ENCODE data around the gene SLC7A1. TPM values are rescaled to one million over a fixed set of nuclear protein-coding genes. Genes with fewer than 3 reads are reported as not detected.

Gene SLC7A1
- total and polyA plus RNA-seq, 2 experiments from 2014 or later, result 23.0 to 74.7 TPM

- no peak overlapping the region for H3K4me3 ChIP-seq
- H3K36me3 ChIP-seq (ENCODE audit: insufficient read depth), result 0 out of 2 replicates have a peak, but pooled peaks cover 4% of the 10 kb centered on the region
- Mint-ChIP-seq H3K27ac (peak overlapping the region; percentile 70; the same call in 1 of the 2 replicates), H3K36me3 (ENCODE audit: low read depth) (peaks cover 46% of the 10 kb centered on the region), H3K4me3 (no peak overlapping the region), H3K9me3 (no peaks in the 10 kb centered on the region), H3K27me3 (ENCODE audit: insufficient read depth, low read depth, poor library complexity) (peaks cover 10% of the 10 kb centered on the region), H3K4me1 (peaks cover 67% of the 10 kb centered on the region)
- peaks cover 62% of the 10 kb centered on the region for H4K20me1 ChIP-seq (replicated peaks; ENCODE audit: insufficient read depth)
- H3K27me3 ChIP-seq (ENCODE audit: insufficient read depth), result no peaks in the 10 kb centered on the region
- ATAC-seq (no peak), DNase-seq (ENCODE audit: low spot score) (no peak)
- peak overlapping the region; percentile 65 for H3K27ac ChIP-seq (ENCODE audit: low read depth)
- H3K4me1 ChIP-seq (ENCODE audit: insufficient read depth), result peaks cover 25% of the 10 kb centered on the region
- H3K4me2 ChIP-seq, result peak overlapping the region; percentile 11
- H2AFZ ChIP-seq, result no peak overlapping the region
- no peaks in the 10 kb centered on the region for H3F3A ChIP-seq (replicated peaks; ENCODE audit: low read depth)
- TF ChIP-seq, protein P1, sequence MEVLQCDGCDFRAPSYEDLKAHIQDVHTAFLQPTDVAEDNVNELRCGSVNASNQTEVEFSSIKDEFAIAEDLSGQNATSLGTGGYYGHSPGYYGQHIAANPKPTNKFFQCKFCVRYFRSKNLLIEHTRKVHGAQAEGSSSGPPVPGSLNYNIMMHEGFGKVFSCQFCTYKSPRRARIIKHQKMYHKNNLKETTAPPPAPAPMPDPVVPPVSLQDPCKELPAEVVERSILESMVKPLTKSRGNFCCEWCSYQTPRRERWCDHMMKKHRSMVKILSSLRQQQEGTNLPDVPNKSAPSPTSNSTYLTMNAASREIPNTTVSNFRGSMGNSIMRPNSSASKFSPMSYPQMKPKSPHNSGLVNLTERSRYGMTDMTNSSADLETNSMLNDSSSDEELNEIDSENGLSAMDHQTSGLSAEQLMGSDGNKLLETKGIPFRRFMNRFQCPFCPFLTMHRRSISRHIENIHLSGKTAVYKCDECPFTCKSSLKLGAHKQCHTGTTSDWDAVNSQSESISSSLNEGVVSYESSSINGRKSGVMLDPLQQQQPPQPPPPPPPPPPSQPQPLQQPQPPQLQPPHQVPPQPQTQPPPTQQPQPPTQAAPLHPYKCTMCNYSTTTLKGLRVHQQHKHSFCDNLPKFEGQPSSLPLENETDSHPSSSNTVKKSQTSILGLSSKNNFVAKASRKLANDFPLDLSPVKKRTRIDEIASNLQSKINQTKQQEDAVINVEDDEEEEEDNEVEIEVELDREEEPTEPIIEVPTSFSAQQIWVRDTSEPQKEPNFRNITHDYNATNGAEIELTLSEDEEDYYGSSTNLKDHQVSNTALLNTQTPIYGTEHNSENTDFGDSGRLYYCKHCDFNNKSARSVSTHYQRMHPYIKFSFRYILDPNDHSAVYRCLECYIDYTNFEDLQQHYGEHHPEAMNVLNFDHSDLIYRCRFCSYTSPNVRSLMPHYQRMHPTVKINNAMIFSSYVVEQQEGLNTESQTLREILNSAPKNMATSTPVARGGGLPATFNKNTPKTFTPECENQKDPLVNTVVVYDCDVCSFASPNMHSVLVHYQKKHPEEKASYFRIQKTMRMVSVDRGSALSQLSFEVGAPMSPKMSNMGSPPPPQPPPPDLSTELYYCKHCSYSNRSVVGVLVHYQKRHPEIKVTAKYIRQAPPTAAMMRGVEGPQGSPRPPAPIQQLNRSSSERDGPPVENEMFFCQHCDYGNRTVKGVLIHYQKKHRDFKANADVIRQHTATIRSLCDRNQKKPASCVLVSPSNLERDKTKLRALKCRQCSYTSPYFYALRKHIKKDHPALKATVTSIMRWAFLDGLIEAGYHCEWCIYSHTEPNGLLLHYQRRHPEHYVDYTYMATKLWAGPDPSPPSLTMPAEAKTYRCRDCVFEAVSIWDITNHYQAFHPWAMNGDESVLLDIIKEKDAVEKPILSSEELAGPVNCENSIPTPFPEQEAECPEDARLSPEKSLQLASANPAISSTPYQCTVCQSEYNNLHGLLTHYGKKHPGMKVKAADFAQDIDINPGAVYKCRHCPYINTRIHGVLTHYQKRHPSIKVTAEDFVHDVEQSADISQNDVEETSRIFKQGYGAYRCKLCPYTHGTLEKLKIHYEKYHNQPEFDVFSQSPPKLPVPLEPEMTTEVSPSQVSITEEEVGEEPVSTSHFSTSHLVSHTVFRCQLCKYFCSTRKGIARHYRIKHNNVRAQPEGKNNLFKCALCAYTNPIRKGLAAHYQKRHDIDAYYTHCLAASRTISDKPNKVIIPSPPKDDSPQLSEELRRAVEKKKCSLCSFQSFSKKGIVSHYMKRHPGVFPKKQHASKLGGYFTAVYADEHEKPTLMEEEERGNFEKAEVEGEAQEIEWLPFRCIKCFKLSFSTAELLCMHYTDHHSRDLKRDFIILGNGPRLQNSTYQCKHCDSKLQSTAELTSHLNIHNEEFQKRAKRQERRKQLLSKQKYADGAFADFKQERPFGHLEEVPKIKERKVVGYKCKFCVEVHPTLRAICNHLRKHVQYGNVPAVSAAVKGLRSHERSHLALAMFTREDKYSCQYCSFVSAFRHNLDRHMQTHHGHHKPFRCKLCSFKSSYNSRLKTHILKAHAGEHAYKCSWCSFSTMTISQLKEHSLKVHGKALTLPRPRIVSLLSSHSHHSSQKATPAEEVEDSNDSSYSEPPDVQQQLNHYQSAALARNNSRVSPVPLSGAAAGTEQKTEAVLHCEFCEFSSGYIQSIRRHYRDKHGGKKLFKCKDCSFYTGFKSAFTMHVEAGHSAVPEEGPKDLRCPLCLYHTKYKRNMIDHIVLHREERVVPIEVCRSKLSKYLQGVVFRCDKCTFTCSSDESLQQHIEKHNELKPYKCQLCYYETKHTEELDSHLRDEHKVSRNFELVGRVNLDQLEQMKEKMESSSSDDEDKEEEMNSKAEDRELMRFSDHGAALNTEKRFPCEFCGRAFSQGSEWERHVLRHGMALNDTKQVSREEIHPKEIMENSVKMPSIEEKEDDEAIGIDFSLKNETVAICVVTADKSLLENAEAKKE (CRISPR knock-in tag; IDR thresholded peaks at IDR 0.05), result no peak
- TF ChIP-seq CREB1 (CRISPR knock-in tag; IDR thresholded peaks at IDR 0.05; ENCODE audit: low read depth) (no peak), ZNF331 (CRISPR knock-in tag; IDR thresholded peaks at IDR 0.05; ENCODE audit: low read depth) (no peak), NANOG (IDR thresholded peaks at IDR 0.05; ENCODE audit: borderline replicate concordance) (no peak), ZNF114 (CRISPR knock-in tag; IDR thresholded peaks at IDR 0.05) (no peak), EZH2 (IDR thresholded peaks at IDR 0.05; ENCODE audit: low read depth, unreplicated experiment) (no peak), STAT1 (IDR thresholded peaks at IDR 0.05; ENCODE audit: unreplicated experiment) (no peak)
- H3K79me2 ChIP-seq (replicated peaks; ENCODE audit: insufficient read depth), result peaks cover 100% of the 10 kb centered on the region
- no peaks in the 10 kb centered on the region for H3K9me2 ChIP-seq (ENCODE audit: insufficient read depth)
Measured at GRCh38 chr13:29540799-29541198, 54.7 kb downstream of the SLC7A1 start.
